Measurements from ENCODE around the gene ACVR1C. TPM values are rescaled to one million over a fixed set of nuclear protein-coding genes. Genes with fewer than 3 reads are reported as not detected.

ACVR1C gene
- total RNA-seq, 1 experiment from 2014 or later: 0.80 TPM

DNA sequence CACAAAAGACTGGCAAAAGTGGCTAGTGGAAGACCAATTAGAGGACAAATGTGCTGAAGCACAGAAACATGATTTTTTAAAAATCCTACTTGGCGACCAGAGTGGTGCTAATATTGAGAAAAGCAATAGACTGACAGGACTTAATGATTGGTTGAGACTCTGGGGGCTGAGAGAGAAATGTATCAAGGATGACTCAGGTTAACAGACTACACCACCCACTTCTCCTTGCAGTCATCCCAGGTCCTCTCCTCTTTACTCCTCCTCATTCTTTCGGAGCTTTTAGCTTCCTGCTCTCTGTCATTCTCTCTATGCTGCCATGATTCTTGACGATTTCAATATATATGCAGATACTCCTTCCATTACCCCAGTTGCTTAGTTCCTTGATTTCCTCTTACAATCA is 130.2 kb downstream of the ACVR1C start:
- DNase-seq (ENCODE audit: low read depth): no peak

DNA sequence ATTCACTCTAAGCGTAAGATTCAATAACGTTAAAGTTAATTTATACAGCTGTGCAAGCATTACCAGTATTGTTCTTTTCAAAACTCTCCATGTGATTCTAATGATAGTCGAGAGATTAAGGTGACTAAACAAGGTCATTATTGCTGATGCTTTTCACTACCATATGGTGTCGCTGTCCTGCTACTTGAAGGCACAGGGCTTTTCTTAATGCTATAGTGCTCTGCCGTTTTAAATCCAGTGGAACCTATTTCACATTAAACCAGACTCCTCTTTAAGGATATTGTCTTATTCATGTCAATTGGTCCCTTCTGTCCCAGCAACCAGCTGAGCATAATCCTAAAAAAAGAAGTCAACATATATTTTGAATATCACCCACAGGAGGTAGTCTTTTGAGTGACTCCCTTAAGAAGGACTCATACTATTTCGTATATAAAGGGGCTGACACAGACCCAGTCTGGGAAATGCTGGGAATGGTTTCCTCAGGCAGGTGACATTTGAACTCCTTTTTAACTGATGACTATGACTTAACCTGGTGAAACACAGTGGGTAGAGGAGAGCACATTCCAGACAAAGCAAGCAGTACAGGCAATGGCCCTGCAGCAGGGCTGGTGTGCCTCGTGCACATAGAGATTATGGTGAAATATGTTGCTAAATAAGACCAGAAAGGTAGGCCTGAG is 130.9 kb downstream of the ACVR1C start:
- peak; percentile 49 for DNase-seq (ENCODE audit: low read depth)

DNA sequence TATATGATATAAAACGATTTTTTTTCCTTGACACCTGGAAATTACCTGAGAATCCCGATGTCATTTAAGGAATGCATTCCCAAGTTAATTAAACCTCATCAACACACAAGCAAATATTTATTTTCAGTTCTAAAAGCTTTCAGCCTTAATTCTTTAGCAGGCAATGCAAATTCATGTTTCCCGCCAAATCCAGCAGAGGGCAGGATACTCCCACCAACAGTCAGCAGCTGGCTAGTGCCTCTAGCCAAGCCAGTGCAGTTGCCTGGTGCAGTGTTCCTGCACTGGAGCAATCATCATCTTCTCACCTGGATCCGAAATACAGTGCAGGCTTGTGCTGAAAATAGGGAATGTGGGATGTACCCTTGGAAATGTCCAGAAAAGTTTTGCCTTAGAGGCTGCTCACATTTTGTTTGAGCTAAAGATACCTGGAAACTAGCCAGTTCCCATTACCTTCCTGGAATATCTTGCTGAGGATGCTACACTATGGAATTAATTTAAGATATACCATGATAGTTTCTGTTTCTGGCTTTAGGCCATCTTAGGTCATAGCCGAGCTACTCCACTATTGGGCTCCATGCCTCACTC is 136.4 kb downstream of the ACVR1C start:
- peak; percentile 59 for DNase-seq (ENCODE audit: low read depth)

DNA sequence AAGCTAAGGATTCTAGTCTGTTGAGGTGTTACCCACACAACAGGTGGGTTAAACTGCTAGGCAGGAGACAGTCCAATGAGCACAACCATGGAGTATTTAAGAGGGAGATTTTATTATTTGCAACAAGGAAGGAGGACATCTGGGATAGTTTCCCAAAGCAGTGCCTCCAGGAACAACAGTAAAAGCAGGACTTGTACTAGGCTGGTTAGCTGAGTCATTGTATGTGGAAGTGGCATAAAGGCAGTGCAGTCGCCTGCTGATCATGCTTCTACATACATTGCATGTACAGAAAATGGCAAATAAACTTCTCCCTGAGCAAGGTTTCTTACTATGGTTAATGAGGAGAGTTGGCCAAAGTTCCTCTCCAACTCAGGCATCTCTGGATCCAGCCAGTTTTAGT is 138.7 kb downstream of the ACVR1C start:
- no peak for DNase-seq (ENCODE audit: low read depth)

DNA sequence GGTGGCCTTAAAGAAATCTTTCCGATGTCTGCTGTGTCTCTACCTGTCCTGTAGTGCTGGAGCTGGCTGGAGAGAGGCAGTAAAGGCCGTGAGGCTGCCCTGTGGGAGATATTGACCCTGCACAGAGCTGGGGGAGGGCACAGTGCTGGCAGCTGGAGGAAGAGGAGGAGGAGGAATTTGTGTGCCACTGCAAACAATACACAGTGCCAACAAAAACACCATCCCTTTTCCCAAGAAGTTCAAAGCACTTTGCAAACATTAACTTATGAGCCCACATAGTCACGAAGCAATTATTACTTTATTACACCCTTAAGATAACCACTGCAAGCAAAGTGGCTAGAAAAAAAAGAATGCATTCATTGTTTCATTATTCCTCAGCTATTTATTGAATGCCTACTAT is 139.8 kb downstream of the ACVR1C start:
- no peak for DNase-seq (ENCODE audit: low read depth)

DNA sequence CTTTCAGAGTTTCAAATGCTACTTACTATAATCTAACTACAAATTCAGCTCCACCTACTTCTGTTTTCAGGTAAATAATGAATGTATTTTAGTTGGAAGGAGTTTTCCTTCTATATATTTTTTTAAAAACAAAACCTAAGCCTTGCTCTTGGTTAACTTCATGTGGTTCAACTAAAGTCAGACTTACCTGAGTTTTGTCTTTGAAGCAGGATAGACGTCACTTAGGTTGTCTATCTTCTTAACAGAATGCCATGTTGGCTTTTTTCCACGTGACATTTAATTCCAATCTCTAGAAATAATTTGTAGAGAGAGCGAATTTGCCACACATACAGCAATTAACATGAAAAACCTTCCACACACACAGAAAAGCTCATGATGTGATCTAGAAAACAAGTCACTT is 140.9 kb downstream of the ACVR1C start:
- no peak for DNase-seq (ENCODE audit: low read depth)

DNA sequence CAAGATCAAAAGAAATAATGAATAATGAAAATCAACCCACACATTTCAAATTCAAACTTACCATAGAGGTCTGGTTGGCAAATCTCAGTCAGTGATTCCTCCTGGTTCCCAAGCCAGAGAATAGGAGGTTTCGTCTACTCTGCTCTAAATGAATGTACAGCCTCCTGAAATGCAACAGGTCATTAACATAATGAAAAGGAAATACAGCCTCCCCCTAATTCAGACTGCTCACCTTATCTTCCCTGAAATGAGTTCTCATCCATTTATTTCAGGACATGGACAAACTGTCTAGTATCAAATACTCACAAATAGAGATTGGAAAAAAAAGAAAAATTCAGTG is 141.4 kb downstream of the ACVR1C start:
- no peak for DNase-seq (ENCODE audit: low read depth)

DNA sequence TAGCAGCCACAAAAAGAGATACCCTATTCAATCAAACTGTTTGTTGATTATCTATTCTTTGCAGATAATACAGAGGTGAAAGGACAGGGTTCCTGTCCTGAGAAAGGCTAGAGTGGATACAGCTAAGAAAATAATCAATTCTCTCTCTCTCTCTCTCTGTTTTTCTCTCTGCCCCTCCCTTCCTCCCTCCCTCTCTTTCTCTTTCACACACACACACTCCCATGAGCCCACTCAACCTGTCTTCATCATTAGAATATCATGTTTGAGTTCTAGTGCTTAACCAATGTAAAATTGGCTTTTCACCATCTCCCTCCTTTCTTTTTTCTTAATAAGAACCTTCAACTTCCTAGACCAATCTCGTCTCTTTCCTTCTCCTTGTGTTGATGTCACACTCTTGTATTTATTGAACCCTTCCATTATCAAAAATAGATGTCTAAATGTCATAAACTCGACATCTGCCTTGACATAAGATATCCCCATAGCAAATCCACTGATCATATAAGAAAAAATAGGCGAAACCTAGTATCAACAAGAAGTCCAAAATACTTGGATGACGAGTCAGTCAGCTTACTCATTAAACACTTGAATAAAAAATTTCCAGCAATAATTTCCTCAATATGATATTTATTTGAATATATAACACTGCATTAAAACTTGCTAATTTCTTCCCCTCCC is 141.9 kb downstream of the ACVR1C start:
- DNase-seq (ENCODE audit: low read depth): peak; percentile 73

DNA sequence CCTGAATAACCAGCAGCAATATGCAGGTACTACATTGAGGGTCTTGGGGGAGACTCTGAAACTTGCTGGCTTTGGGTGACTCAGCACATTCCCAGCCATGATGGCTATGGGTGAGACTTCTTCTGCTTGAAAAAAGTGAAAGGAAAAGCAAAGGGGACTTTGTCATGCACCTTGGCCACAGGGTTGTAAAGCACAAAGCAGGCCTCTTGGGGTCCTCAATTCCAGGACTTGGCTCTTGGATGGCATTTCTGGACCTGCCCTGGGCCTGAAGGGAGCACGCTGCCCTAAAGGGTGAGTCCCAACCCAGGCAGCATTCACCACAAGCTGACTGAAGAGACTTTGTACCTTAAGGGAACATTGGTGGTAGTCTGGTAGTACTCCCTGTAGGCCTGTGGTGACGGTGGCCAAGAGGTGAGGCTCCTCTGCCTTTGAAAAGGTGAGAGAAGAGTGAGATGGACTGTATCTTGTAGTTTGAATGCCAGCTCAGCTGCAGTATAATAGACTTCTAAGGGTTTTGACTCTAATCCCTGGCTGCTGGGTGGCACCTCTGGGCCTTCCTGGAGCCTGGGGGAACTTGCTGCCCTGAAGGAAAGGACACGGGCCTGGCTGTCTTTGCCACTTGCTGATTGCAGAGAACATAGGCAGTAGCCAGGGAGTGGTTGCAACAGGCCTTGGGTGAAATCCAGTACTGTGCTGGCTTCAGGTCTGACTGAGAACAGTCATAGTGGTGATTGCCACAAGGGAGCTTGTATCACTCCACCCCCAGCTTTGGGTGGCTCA is 148.3 kb downstream of the ACVR1C start:
- DNase-seq (ENCODE audit: low read depth): peak; percentile 62

DNA sequence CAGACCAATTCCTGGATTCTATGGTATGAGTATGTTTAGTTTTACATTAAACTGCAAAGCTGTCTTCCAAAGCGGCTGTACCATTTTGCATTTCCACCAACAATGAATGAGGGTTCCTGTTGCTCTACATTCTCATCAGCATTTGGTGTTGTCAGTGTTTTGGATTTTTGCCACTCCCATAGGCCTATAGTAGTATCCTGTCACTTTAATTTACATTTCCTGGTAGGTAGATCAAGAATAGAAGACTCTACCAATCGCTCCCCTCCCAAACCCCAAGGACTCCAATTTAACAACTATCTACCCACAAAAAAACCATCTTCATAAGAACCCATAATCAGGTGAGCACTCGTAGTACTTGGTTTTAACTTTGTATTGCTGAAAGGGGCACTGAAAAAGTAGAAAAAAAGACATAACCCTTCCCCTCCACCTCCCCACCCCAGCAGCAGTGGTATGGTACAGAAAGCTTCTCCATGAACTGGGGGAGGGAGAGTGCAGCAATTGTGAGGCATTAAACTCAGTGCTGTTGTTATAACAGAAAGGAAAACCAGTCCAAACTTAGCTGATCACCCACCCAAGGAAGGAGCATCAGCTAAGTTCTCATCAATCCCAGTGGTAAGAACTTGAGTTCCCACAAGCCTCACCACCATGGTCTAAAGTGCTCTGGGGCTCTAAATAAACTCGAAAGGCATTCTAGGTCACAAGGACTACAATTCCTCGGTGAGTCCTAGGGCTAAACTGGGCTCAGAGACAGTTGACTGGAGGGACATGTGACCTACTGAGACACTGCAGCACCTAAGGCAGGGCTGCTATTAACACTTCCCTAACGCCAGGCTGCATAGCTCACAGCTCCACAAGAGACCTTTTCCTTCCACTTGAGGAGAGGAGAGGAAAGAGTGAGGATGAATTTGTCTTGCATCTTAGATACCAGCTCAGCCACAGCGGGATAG is 149.3 kb downstream of the ACVR1C start:
- no peak for DNase-seq (ENCODE audit: low read depth)

DNA sequence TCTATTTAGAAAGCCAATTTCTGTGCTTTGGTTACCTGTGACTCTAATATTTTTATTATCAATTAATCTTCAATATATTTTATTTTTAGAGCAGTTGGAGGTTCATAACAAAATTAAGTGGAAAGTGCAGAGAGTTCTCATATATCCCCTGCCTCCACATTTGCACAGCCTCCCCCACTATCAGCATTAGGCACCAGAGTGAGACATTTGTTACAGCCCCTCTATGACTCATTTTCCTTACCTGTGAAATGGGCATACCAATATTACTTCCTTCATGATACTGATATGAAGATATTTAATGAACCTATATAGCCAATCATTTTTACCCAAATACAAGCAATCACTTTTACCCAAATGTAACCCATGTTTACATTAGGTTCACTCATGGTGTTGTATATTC is 150.7 kb downstream of the ACVR1C start:
- DNase-seq (ENCODE audit: low read depth): no peak

DNA sequence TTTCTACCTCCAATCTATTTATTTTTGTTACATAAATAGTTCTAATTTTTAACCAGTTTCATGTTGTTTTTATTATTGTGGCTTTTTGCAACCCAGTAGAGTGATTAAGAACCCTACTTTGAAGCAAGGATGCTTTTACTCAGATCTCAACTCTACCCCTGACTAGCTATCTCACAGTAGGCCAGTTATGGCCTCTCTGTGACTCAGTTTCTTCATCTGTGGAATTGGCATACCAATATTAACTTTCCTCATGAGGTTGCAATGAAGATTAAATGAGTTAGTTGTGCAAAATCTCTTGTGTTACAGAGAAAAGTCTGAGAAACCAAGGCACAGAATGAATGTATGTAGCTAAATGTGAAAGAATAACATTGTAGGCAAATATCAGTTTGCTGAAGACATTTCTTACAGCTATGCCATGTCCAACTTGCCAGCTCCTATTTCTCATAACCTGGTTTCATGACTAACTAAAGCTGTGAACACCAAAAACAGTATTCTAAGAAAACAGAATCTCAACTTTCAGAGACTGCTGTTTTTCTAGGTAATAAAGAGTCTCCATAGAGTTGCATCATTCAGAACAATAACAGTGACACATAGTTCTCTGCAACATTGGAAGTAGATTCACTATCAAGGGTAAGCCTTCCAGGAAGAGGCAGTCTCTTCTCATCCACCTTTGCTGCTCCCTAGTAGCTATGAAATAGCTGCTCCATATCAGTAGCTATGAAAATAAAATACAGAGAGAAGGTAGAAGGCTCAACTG is 151.5 kb downstream of the ACVR1C start:
- peak; percentile 77 for DNase-seq (ENCODE audit: low read depth)

Other genes starting within 250 kb of the ACVR1C start
- gene CYTIP, start 184.8 kb downstream of the ACVR1C start, total RNA-seq (2014; rRNA removed): 0.92 and 1.7 TPM in 2 replicates
- 19.7 and 30.3 TPM in 2 replicates for gene ACVR1, start 247.5 kb upstream of the ACVR1C start, total RNA-seq (2014; rRNA removed)